IMR-90 (cell line): ENCODE data around the gene ACTA2. TPM values are rescaled to one million over a fixed set of nuclear protein-coding genes. Genes with fewer than 3 reads are reported as not detected.

Experiments used
- ATAC-seq: fragments of 200-7000 bp; cut with Tn5 transposase; 2 replicates; pipeline ENCODE4 v1.9.1; 2020; ENCODE audit warnings: low read depth, mild to moderate bottlenecking, moderate library complexity
- BruUV-seq: library from RNA; stranded (reverse); fragments of 400-500 nt; replicated peaks from 2 replicates; lab custom pipeline; 2021; lab: Mats Ljungman, UMichigan
- CTCF ChIA-PET: fragments of 300-600 bp; formaldehyde crosslinking; extraction: SDS; loops from one replicate; lab custom pipeline; 2021; ENCODE audit warnings: antibody characterized with exemption; lab: Yijun Ruan, JAX
- POLR2A ChIA-PET: fragments of 300-600 bp; sonication (Branson Sonifier 250); formaldehyde crosslinking; loops from one replicate; lab custom pipeline; 2022; ENCODE audit warnings: antibody characterized with exemption; ENCODE audit not compliant: unreplicated experiment; lab: Charles Lee
- DNase-seq: peaks from one replicate; pipeline ENCODE4 v3.0.0; 2013
- H2AFZ ChIP-seq: replicated peaks from 2 replicates; pipeline ENCODE3; 2013; ENCODE audit warnings: low read length, mild to moderate bottlenecking; ENCODE audit not compliant: poor library complexity
- H2AK5ac ChIP-seq: 2 replicates; pipeline ENCODE4 v1.6.1; 2013; ENCODE audit warnings: low read depth, low read length, inconsistent platforms
- H2AK9ac ChIP-seq: replicated peaks from 2 replicates; pipeline ENCODE3; 2013; ENCODE audit warnings: mild to moderate bottlenecking, low read depth, low read length, moderate library complexity; ENCODE audit not compliant: poor library complexity
- H2BK120ac ChIP-seq: 2 replicates; pipeline ENCODE4 v1.6.1; 2013; ENCODE audit warnings: low read depth, low read length, inconsistent platforms
- H2BK15ac ChIP-seq: 3 replicates; pipeline ENCODE4 v1.6.1; 2013; ENCODE audit warnings: low read depth, low read length, inconsistent platforms
- H2BK20ac ChIP-seq: 2 replicates; pipeline ENCODE4 v1.6.1; 2013; ENCODE audit warnings: low read depth, mild to moderate bottlenecking, inconsistent platforms, low read length, moderate library complexity
- H2BK5ac ChIP-seq: 2 replicates; pipeline ENCODE4 v1.6.1; 2013; ENCODE audit warnings: mild to moderate bottlenecking, low read depth, low read length, inconsistent platforms; ENCODE audit not compliant: poor library complexity, severe bottlenecking
- H3K14ac ChIP-seq: replicated peaks from 2 replicates; pipeline ENCODE4 v1.6.1; 2013; ENCODE audit warnings: low read depth, low read length, inconsistent platforms
- H3K18ac ChIP-seq: 2 replicates; pipeline ENCODE4 v1.6.1; 2013; ENCODE audit warnings: low read depth, low read length, control low read depth
- H3K23ac ChIP-seq: 2 replicates; pipeline ENCODE4 v1.6.1; 2013; ENCODE audit warnings: low read depth, low read length, inconsistent platforms
- H3K27ac ChIP-seq: 2 replicates; pipeline ENCODE4 v1.5.1; 2013; ENCODE audit warnings: mild to moderate bottlenecking, control low read depth, low read length; ENCODE audit not compliant: insufficient read depth
- H3K27me3 ChIP-seq: 2 replicates; pipeline ENCODE4 v1.6.1; 2013; ENCODE audit warnings: low read length; ENCODE audit not compliant: control insufficient read depth, insufficient read depth
- H3K36me3 ChIP-seq: 2 replicates; pipeline ENCODE4 v1.6.1; 2013; ENCODE audit warnings: low read length, mixed read lengths; ENCODE audit not compliant: control insufficient read depth, insufficient read depth
- H3K4ac ChIP-seq: 2 replicates; pipeline ENCODE4 v1.6.1; 2013; ENCODE audit warnings: low read depth, low read length, inconsistent platforms
- H3K4me1 ChIP-seq: 2 replicates; pipeline ENCODE4 v1.6.1; 2013; ENCODE audit warnings: low read length, mixed read lengths; ENCODE audit not compliant: control insufficient read depth, insufficient read depth
- H3K4me2 ChIP-seq: 2 replicates; pipeline ENCODE4 v1.6.1; 2013; ENCODE audit warnings: low read depth, mild to moderate bottlenecking, control low read depth, low read length, moderate library complexity
- H3K4me3 ChIP-seq: 2 replicates; pipeline ENCODE4 v1.5.1; 2013; ENCODE audit warnings: low read depth, mild to moderate bottlenecking, control low read depth, low read length, moderate library complexity; ENCODE audit not compliant: insufficient read depth
- H3K56ac ChIP-seq: 2 replicates; pipeline ENCODE4 v1.6.1; 2013; ENCODE audit warnings: low read length, inconsistent platforms; ENCODE audit not compliant: insufficient read depth; ENCODE audit errors: extremely low read depth
- H3K79me1 ChIP-seq, 2 experiments: 2 replicates each; pipeline ENCODE4 v1.6.1; 2013; ENCODE audit warnings: low read length in 2 of 2, inconsistent platforms in 1 of 2, low read depth in 1 of 2
- H3K9ac ChIP-seq: 2 replicates; pipeline ENCODE4 v1.6.1; 2013; ENCODE audit warnings: low read depth, low read length, control low read depth
- H3K9me1 ChIP-seq: 2 replicates; pipeline ENCODE4 v1.6.1; 2013; ENCODE audit warnings: low read length, inconsistent platforms; ENCODE audit not compliant: insufficient read depth
- H3K9me3 ChIP-seq: 2 replicates; pipeline ENCODE4 v1.6.1; 2013; ENCODE audit warnings: low read length; ENCODE audit not compliant: control insufficient read depth, insufficient read depth
- H4K20me1 ChIP-seq: 2 replicates; pipeline ENCODE4 v1.6.1; 2013; ENCODE audit warnings: low read length, inconsistent platforms; ENCODE audit not compliant: insufficient read depth
- H4K5ac ChIP-seq: 2 replicates; pipeline ENCODE4 v1.6.1; 2013; ENCODE audit warnings: mild to moderate bottlenecking, low read depth, low read length, control low read depth
- H4K8ac ChIP-seq, 2 experiments: 2 replicates each; pipeline ENCODE4 v1.6.1; 2013; ENCODE audit warnings: low read depth in 2 of 2, low read length in 2 of 2, control low read depth in 1 of 2, inconsistent platforms in 1 of 2
- H4K91ac ChIP-seq: 2 replicates; pipeline ENCODE4 v1.6.1; 2013; ENCODE audit warnings: low read depth, low read length, inconsistent platforms; ENCODE audit not compliant: insufficient read depth
- BHLHE40 ChIP-seq: fragments of 150-350 bp; IDR thresholded peaks from 2 replicates; pipeline ENCODE4 v1.6.1; 2016; ENCODE audit warnings: mild to moderate bottlenecking, low read depth, low read length
- CTCF ChIP-seq: conservative IDR thresholded peaks from 2 replicates; pipeline ENCODE4 v1.5.1; 2012; ENCODE audit warnings: mild to moderate bottlenecking, low read depth, low read length, improper control_type of control experiment
- MAZ ChIP-seq: IDR thresholded peaks from 2 replicates; pipeline ENCODE4 v1.6.1; 2012; ENCODE audit warnings: low read depth, mild to moderate bottlenecking, low read length, improper control_type of control experiment, moderate library complexity, borderline replicate concordance
- MXI1 ChIP-seq: IDR thresholded peaks from 2 replicates; pipeline ENCODE4 v1.6.1; 2012; ENCODE audit warnings: low read depth, mild to moderate bottlenecking, low read length, moderate library complexity, borderline replicate concordance
- NFE2L2 ChIP-seq: fragments of 150-350 bp; IDR thresholded peaks from 2 replicates; pipeline ENCODE4 v1.6.1; 2016; ENCODE audit warnings: low read depth, mild to moderate bottlenecking, low read length
- RAD21 ChIP-seq: IDR thresholded peaks from 2 replicates; pipeline ENCODE4 v1.6.1; 2012; ENCODE audit warnings: low read length, improper control_type of control experiment
- RFX5 ChIP-seq: IDR thresholded peaks from 2 replicates; pipeline ENCODE4 v1.8.0; 2012; ENCODE audit warnings: low read depth, mild to moderate bottlenecking, low read length, moderate library complexity
- WGBS, 2 experiments: methylation state at CpG; one replicate each; pipeline versions ENCODE4 v1.1.5 to v1.1.7; 2013; ENCODE audit warnings: missing lambda C conversion rate in 2 of 2; ENCODE audit not compliant: insufficient read length in 1 of 2; ENCODE audit errors: extremely low coverage in 2 of 2; 5-methylcytosine and 5-hydroxymethylcytosine counted together
- dilution Hi-C: fragments of 300-500 bp; cut with HindIII; formaldehyde crosslinking; loops from one replicate; pipeline ENCODE4 v1.14.3; 2018; ENCODE audit warnings: low sequenced_read_pairs; ENCODE audit not compliant: unreplicated experiment
- in situ Hi-C: fragments of 300-500 bp; cut with MboI; formaldehyde crosslinking; loops from 3 replicates; pipeline ENCODE4 v1.14.3; 2019; ENCODE audit warnings: low sequenced_read_pairs, inconsistent platforms, mixed read lengths
- intact Hi-C: fragments of 100-400 bp; cut with micrococcal nuclease; formaldehyde crosslinking; loops from 2 replicates; pipeline ENCODE4 v1.10.0; 2022
- polyA plus RNA-seq, 3 experiments: library from polyadenylated mRNA; depleted of rRNA; stranded (reverse); fragments of >200 nt; gene quantifications; 2 replicates each; pipeline ENCODE4 v1.2.3, GENCODE V29; 2012; ENCODE audit warnings: low replicate concordance in 1 of 3
- total RNA-seq: library from RNA; depleted of rRNA; stranded (reverse); fragments of >200 nt; gene quantifications from 2 replicates; pipeline ENCODE4 v1.2.3, GENCODE V29; 2012

The ACTA2 gene
- total and polyA plus RNA-seq, 2 of the 4 experiments (the other 2 are of a cell fraction), result 978 to 1,235 TPM

GRCh38 chr10:88920198-88920597 lies 32.4 kb downstream of the ACTA2 start:
- peaks cover 33 to 65% of the 10 kb centered on the region in 2 experiments for H3K79me1 ChIP-seq
- no peak overlapping the region; the same call in 1 of the 2 replicates for H3K27ac ChIP-seq
- ChIA-PET POLR2A (interaction anchor here (0.7 kb wide), 1 partner anchor 13 kb away, joined by 5 read pairs; no protein-coding TSS in a partner anchor), CTCF (interaction anchor here (1.2 to 1.3 kb wide), 2 partner anchors 12 to 28 kb away, joined by 3 read pairs; no protein-coding TSS in a partner anchor)
- H2AK5ac ChIP-seq, result no peak overlapping the region
- H3K14ac ChIP-seq, result no peak overlapping the region
- H3K9me3 ChIP-seq, result no peaks in the 10 kb centered on the region
- no peak overlapping the region for H2AFZ ChIP-seq
- dilution Hi-C loops, result no loop called here
- no peaks in the 10 kb centered on the region for H4K20me1 ChIP-seq
- ATAC-seq (no peak), DNase-seq (peak; percentile 31)
- H3K4ac ChIP-seq, result no peak overlapping the region
- no peak overlapping the region for H4K91ac ChIP-seq
- H3K4me1 ChIP-seq, result peaks cover 34% of the 10 kb centered on the region
- no TSS peak for BruUV-seq
- no peak overlapping the region for H3K4me3 ChIP-seq
- peaks cover 16% of the 10 kb centered on the region for H3K9me1 ChIP-seq
- no peak overlapping the region for H3K23ac ChIP-seq
- intact Hi-C loops, result no loop called here
- H3K56ac ChIP-seq, result no peak overlapping the region
- no peak for TF ChIP-seq NFE2L2
- TF ChIP-seq BHLHE40, result no peak
- TF ChIP-seq RAD21, result no peak
- no peak for TF ChIP-seq MAZ
- TF ChIP-seq CTCF, result no peak
- no peak for TF ChIP-seq RFX5
- TF ChIP-seq MXI1, result no peak
- no peak overlapping the region for H4K5ac ChIP-seq
- H3K27me3 ChIP-seq, result no peaks in the 10 kb centered on the region
- in situ Hi-C loops, result no loop called here
- H2BK20ac ChIP-seq, result no peak overlapping the region
- no peak overlapping the region for H2AK9ac ChIP-seq
- H3K36me3 ChIP-seq, result peaks cover 21% of the 10 kb centered on the region
- no peak overlapping the region for H3K18ac ChIP-seq
- no peak overlapping the region for H3K9ac ChIP-seq
- H2BK5ac ChIP-seq, result peak overlapping the region; percentile 83
- no peak overlapping the region for H2BK15ac ChIP-seq
- WGBS, 2 experiments, result no CpG with 5 or more reads among the region's 2 CpGs
- H2BK120ac ChIP-seq, result no peak overlapping the region
- no peak overlapping the region for H4K8ac ChIP-seq
- H3K4me2 ChIP-seq, result no peak overlapping the region
